HG03280 (cell line): ENCODE data around the gene ZNF239.
"Not testable (repeated sequence)": the region's sequence is repeated elsewhere in the genome, so short reads cannot be mapped to it uniquely, and the experiment has no call there.

Experiments used
- ATAC-seq: cut with Tn5 transposase; IDR thresholded peaks from one replicate; pipeline ENCODE4 v1.9.1; 2021; ENCODE audit warnings: mild to moderate bottlenecking, moderate library complexity; ENCODE audit not compliant: unreplicated experiment

Gene ZNF239

DNA sequence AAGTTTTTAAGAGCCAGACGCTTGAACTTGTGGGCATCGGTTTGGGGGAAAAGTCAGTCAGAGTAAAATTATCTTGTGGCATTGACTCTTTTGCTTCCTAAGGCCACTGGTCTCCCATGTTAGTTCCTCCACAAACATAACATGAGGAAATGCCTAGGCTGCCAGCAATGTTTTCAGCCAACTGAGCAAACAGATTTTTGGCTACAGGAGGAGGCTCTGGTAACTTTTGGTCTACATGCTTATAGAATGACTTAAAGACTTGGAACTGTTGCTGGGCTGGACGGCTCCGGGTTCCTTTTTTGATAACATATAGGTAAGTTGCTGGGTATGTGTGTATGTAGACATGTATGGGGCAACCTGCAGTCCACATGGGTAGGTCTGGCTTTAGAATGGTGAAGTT is 9.6 kb upstream of the ZNF239 start:
- ATAC-seq, result no peak

DNA sequence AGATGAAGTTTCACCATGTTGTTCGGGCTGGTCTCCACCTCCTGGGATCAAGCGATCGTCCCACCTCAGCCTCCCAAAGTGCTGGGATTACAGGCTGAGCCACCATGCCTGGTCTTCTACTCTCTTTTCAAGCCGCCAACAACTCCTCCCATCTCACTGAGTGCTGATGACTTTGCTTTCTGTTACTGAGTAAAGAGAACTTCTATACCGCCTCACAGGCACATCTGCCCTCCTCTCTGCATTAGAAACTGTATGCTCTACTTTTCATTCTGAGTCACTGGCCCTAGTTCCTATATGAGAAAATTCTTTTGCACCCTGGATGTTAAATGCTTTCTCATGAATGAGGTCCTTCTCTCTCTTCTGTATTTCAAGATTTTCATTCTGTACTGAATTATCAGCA is 2.2 kb upstream of the ZNF239 start:
- no peak for ATAC-seq

DNA sequence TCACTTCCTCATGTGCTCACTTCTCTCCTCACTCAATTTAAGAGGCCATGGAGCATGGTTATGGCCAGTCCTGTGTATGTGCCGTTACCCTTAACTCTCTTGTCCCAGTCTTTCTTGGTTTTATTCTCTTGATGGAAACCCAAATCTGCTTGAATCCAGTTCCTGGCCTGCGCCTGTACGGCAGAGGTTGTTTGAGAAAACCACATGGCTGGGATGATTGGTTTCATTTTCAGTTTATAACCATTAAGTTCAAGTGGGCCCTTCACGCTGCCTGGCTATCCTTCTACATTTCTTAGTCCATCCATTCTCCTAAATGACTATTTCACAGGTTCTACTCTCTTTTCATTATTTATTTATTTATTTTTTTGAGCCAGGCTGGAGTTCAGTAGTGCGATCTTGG is 1.6 kb upstream of the ZNF239 start:
- no peak for ATAC-seq

DNA sequence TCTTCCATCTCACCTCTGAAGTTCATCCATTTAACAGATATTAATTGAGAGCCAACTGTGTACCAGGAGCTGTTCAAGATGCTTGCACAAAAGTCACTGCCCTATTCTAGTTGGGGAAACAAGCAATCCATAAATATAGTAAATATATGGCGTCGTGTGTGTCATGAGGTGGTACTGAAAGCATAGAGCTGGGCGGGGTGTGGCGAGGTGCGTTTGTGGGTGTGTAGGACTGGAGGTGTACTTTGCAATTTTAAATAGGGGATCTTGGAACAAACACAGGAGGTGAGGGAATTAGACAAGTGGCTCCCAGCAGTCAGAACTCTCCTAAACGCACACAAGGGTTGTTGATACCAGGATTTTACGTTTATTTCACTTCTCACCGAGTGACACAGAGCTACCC is 490 bp upstream of the ZNF239 start:
- ATAC-seq, result no peak

DNA sequence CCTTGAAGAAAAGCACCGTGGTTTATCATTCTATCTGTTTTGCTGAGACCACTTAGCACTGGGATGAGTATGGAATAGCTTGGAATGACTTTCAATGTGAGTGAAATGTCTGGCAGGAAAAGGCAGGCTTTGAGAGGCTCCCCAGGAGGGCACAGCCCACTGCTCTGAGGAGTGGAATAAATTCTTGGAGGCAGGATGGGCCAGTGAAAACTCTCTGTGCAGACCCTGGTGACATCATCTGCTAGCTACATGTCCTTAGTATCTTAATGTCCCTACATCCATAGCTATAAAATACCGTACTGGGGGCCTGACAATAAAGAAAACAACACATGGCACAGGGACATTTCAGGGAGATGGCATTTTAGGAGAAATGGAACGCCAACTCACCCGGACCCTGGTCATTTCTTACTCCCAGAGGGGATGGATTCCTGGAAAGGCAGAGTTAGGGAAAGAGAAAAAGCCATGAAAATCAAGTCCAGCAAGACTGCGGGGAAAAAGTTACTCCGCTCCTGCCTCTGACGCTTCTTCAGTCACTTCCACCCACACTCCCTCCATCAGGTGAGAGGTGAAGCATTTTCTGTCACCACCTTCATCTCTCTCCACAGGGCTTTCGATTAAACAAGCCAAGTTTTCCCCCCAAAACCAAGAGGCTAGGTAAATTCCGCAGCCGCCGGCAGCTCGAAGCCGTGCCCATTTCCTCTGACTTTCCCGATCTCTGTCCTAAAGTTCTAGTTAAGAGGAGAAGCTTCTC is 991 bp downstream of the ZNF239 start:
- no peak for ATAC-seq

DNA sequence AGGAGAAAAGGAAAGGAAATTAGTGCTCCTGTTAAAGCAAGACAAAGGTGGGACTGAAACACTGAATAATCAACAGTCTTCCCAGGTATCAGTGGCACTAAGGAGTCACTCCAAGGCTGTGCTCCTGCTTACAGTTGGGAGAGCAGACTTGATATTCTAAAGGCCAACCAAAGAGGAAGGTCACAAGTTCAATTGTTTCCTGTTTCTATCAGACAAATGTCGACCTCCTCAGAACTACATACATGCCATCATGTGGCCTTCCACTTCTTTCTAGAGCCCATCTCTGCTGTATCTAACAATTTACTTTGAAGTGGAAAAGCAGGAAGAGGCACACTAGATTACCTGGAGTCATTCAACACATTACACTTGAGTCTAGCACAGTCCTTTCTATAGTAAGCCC is 3.4 kb downstream of the ZNF239 start:
- no peak for ATAC-seq

DNA sequence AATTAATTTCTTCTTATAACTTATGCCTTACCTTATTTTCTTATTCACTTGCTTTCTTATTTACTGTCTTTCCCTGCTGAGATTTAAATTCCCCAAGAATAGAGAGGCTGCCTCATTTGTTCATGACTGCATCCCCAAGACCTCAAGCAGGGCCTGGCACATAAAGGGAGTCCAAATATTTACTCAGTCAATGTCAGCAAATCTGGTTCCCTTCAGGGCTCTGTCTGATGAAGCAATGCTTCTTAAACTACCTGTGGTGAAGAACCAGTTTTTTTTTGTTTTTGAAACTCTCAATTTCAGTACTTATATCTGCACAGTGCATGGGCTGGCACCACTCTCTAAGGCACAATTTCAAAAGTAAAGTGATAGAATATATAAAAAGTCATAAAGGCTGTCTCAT is 4.7 kb downstream of the ZNF239 start:
- no peak for ATAC-seq

DNA sequence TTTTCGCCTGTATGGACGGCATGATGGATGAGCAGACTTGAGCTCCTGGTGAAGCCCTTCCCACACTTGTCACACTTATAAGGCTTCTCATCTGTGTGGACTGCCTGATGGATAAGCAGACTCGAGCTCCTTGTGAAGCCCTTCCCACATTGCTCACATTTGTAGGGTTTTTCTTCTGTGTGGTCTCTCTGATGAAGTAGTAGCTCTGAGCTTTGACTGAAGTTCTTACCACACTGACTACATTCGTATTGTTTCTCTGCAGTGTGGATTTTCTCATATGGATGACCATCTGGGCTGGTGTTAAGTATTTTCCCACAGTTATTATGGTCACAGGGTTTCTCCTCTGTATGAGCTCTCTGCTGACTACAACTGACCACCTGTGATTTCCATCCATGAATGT is 17.2 kb downstream of the ZNF239 start:
- no peak for ATAC-seq

DNA sequence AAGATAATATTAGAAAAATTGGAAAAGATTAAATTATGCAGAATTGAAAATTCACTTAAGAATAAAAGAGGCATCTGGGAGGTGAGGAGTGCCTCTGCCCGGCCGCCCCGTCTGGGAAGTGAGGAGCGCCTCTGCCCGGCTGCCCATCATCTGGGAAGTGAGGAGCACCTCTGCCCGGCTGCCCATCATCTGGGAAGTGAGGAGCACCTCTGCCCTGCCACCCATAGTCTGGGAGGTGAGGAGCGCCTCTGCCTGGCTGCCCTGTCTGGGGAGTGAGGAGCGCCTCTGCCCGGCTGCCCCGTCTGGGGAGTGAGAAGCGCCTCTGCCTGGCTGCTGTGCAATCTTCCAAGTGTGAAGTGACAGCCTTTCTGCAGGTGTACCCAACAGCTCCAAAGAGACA is 30.7 kb downstream of the ZNF239 start:
- not testable (repeated sequence) for ATAC-seq

DNA sequence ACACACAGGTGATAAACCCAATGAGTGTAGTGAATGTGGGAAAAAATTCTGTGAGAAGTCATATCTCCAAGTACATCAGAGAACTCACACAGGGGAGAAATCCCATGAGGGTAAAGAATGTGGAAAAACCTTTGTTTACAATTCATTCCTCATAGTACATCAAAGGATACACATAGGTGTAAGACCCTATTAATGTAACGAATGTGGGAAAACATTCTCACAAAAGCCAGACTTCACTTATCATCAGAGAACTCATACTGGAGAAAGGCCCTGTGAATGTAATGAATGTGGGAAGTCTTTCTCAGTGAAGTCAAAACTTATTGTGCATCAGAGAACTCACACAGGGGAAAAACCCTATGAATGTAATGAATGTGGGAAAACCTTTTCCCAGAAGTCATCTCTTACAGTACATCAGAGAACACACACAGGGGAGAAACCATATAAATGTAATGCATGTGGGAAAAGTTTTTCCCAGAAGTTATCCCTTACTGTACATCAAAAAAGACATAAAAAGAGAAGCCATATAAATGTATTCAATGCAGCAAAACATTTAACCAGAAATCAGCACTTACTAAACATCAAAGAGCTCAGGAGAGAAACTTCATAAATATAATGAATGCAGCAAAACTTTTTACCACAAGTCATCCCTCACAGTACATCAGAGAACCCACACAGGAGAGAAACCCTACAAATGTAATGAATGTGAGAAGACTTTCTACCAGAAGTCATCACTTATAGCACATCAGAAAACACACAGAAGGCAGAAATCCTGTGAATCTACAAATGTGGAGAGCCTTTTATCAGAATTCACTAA is 49.8 kb downstream of the ZNF239 start:
- ATAC-seq, result no peak
